GM19463 (cell line): ENCODE data around the gene MOB1B.
A peak's percentile ranks its signal among the peaks of the same experiment; 100 is the strongest.
"Not testable (repeated sequence)": the region's sequence is repeated elsewhere in the genome, so short reads cannot be mapped to it uniquely, and the experiment has no call there.

Experiments used
- ATAC-seq: cut with Tn5 transposase; IDR thresholded peaks from one replicate; pipeline ENCODE4 v1.9.1; 2021; ENCODE audit warnings: mild to moderate bottlenecking, moderate library complexity; ENCODE audit not compliant: unreplicated experiment

The MOB1B gene

GRCh38 chr4:71005025-71005424 lies 102.9 kb downstream of the MOB1B start:
- not testable (repeated sequence) for ATAC-seq

DNA sequence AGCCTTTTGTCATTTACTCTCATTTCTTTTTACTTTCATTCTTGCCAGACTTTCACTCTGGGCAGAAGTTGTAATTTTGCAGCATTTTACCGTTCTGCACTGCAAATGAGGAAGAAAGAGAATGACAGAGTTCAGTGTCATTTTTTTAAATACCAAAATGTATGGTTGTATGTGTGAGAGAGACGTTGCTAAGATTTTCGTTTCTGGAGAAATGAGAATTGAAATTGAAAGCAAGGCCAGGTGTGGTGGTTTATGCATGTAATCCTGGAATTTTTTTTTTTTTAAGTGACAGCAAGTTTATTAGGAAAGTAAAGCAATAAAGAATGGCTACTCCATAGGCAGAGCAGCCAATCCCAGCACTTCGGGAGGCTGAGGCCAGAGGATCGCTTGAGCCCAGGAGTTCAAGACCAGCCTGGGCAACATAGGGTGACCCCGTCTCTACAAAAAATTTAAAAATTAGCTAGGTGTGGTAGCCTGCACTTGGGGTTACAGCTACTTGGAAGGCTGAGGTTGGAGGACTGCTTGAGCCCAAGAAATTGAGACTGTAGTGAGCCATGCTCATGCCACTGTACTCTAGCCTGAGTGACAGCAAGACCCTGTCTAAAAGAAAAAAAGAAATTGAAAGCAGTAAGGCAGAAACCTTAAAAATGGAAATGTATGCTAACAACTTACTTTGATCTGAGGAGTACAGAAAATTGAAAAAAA lies 104.2 kb downstream of the MOB1B start:
- peak; percentile 61 for ATAC-seq

GRCh38 chr4:71008196-71008595 lies 106.0 kb downstream of the MOB1B start:
- no peak for ATAC-seq

DNA sequence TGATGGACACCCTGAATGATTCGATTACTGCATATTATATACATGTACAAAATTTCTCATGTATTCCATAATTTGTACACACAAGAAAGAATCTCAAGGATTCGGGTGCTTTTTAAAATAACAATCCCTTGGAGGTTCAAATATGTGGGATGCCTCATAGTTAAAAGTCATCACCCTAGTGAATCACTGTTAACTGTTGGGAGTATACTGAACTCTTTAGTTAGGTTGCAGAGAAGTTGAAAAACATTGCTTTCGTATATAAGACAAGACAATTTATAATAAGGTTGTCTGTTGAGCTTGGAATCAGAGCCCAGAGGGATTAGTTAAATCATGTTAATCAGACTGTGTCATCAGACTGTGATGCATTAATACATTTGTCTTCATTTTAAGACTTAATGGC lies 106.9 kb downstream of the MOB1B start:
- no peak for ATAC-seq

DNA sequence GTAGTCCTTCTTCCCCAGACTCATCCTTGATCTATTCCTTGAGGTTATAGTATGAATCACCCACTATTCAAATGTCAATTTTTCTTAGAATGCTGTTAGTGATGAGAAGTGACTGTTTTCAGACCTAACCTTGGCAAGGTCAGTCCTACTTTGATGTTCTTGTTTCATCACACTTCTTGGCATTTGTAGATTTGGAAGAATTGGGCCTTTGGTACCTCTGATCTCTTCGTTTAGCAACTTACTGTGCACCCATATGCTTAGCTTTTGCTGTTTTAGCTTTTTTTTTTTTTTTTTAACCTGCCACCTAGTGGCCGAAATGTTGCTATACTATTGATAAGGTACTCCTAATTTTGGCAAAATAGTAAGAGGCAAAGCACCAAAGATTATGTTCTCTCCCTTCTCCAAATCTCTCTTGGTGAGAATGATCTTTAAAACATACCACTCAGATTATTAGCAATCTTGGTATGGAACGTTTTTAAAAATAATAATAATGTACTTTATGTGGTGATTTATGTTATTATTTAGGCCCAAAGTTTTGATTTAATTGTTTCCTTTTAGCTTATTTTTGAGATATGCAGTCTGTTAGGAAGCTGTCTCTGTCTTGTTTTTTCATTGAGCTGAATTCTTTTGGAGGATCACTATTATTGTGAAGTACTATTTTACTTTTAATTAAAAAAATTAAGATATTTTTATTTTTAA lies 107.9 kb downstream of the MOB1B start:
- ATAC-seq, result no peak

DNA sequence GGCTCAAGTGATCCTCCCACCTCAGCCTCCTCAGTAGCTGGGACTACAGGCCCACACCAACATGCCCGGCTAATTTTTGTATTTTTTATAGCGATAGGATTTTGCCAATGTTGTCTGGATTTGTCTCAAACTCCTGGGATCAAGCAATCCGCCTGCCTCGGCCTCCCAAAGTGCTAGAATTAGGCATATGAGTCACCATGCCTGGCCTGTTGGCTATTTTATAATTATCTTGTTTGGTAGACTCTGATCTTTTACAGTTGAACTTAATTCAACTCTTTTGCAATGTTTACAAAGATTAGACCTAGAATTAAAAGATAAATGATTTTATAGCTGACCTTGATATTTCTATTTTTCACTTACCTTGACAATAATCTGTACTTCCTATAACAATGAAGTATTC lies 109.3 kb downstream of the MOB1B start:
- ATAC-seq, result no peak

DNA sequence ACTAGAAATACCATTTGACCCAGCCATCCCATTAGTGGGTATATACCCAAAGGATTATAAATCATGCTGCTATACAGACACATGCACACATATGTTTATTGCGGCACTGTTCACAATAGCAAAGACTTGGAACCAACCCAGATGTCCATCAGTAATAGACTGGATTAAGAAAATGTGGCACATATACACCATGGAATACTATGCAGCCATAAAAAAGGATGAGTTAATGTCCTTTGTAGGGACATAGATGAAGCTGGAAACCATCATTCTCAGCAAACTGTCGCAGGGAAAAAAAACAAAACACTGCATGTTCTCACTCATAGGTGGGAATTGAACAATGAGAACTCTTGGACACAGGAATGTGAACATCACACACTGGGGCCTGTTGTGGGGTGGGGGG lies 115.2 kb downstream of the MOB1B start:
- not testable (repeated sequence) for ATAC-seq

DNA sequence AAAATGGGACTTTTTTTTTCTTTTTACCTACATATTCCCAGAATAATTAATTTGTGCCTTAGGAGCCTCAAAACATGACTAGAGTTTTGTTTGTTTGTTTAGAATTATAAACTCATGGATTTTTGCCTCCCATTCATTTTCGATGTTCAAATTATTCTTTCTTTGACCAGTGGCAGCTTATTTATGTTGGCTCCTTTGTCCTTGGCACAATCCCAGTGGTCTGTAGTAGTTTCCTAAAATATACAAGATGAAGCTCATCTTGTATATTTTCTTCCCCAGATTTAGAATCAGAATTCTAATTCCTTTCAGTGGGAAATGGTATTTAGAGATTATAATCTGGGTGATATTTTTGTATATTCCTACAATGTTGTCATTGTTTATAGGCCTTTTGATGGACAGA lies 118.4 kb downstream of the MOB1B start:
- no peak for ATAC-seq

- ATAC-seq, result no peak
Measured at GRCh38 chr4:71025654-71026053, 123.5 kb downstream of the MOB1B start.

- ATAC-seq, result no peak
Measured at GRCh38 chr4:71026086-71026485, 123.9 kb downstream of the MOB1B start.

DNA sequence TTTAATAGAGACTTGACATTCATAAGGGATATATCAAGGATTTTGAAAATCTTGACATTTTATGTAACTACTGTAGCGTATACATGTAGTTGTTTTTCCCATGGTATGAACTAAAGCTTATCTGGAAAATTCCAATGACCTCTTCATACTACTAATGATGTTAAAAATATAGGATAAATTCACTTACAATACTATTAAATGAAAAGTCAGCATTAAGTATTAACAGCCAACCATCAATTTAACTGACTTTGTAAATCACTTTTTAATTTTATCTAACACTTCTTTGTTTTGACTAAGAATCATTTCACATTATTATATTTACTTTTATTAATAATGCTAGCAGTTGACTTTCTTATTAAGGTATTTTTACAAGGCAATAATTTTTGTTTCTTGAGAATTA lies 125.4 kb downstream of the MOB1B start:
- ATAC-seq, result no peak

- no peak for ATAC-seq
Measured at GRCh38 chr4:71029504-71029903, 127.3 kb downstream of the MOB1B start.

GRCh38 chr4:71032106-71032505 lies 129.9 kb downstream of the MOB1B start:
- not testable (repeated sequence) for ATAC-seq
